Mucosa of descending colon (tissue), 3 donors: ENCODE measurements around the gene ERFL. TPM values are rescaled to one million over a fixed set of nuclear protein-coding genes. Genes with fewer than 3 reads are reported as not detected.

ENCODE experiments used
- ATAC-seq: fragments of 200-7000 bp; cut with Tn5 transposase; one replicate; pipeline ENCODE4 v1.9.1; 2020; ENCODE audit warnings: mild to moderate bottlenecking, moderate library complexity
- DNase-seq, 3 donors: peaks; one replicate each; pipeline ENCODE4 v3.0.0-alpha.2; 2020
- H3K36me3 ChIP-seq: fragments of 200-600 bp; one replicate; pipeline ENCODE4 v1.8.0; 2021; ENCODE audit warnings: low read depth, mild to moderate bottlenecking
- H3K4me1 ChIP-seq: fragments of 200-600 bp; one replicate; pipeline ENCODE4 v1.8.0; 2021; ENCODE audit warnings: low read depth, mild to moderate bottlenecking
- H3K4me3 ChIP-seq: fragments of 200-600 bp; one replicate; pipeline ENCODE4 v1.8.0; 2021; ENCODE audit warnings: mild to moderate bottlenecking
- H3K9me3 ChIP-seq: fragments of 200-600 bp; one replicate; pipeline ENCODE4 v1.8.0; 2021; ENCODE audit warnings: mild to moderate bottlenecking
- CTCF ChIP-seq: fragments of 200-600 bp; IDR thresholded peaks from one replicate; pipeline ENCODE4 v1.8.0; 2022; ENCODE audit warnings: antibody characterized with exemption, mild to moderate bottlenecking
- intact Hi-C, 2 donors: fragments of 100-400 bp; cut with DNase I in 1 of 2; cut with micrococcal nuclease in 1 of 2; formaldehyde crosslinking; loops; one replicate each; pipeline versions ENCODE4 v1.11.0 to v1.11.1; 2022; cut with DNase I, micrococcal nuclease
- total RNA-seq, 3 donors: library from RNA; stranded (reverse); fragmentation: NEBNext Ultra II Directional in 2 of 3; extraction: Animal tissue kit (Norgen Biotek cat#: 25700) in 2 of 3; gene quantifications; one replicate each; pipeline versions ENCODE4 v1.2.1 to v1.2.4, GENCODE V29; 2021 to 2023
- donor health status: DM: no; HTN: no; CAD: no; lungs with moderate emphysema.
- donor health status: DM: no; HTN: no; CAD: no.
- donor health status: DM: no; HTN: yes; CAD: no.

Gene ERFL
- total RNA-seq, 3 donors from 2014 or later, result 0.70 to 1.1 (median 0.98) TPM

DNA sequence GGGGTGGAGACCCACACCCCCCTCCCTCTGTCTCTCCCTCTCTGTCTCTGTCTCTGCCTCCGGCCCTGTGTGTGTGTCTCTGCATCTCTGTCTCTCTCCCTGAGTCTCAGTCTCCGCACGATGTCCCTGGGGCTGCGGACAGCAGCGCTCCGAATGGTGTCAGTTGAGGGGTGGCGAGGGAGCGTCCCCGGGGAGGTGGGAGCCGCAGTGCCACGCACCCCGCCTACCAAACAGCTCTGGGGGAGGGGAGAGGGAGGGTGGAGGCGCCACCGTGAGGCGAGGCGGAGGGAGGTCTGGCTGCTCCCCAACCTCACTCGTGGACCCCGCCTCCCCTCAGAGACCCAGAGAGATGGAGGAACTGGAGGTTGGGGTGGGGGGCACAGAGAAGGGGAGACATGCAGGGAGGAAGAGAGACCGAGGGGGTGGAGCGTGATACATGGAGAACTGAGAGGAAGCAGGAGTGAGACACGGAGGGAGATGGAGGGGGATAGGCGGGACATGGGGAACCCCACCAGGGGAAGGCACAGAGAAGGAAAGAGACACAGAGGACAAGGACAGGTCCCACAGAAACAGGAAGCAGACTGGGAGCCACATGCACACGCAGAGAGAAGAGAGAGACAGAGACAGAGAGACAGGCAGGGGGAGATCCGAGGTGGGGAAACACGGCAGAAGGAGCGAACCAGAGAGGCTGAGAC is 7.2 kb downstream of the ERFL start:
- no peaks in the 10 kb centered on the region for H3K36me3 ChIP-seq
- no peak for TF ChIP-seq CTCF
- no peaks in the 10 kb centered on the region for H3K4me1 ChIP-seq
- ATAC-seq (no peak), DNase-seq (no peak)
- intact Hi-C loops, result no loop called here
- H3K4me3 ChIP-seq, result no peak overlapping the region
- no peaks in the 10 kb centered on the region for H3K9me3 ChIP-seq

DNA sequence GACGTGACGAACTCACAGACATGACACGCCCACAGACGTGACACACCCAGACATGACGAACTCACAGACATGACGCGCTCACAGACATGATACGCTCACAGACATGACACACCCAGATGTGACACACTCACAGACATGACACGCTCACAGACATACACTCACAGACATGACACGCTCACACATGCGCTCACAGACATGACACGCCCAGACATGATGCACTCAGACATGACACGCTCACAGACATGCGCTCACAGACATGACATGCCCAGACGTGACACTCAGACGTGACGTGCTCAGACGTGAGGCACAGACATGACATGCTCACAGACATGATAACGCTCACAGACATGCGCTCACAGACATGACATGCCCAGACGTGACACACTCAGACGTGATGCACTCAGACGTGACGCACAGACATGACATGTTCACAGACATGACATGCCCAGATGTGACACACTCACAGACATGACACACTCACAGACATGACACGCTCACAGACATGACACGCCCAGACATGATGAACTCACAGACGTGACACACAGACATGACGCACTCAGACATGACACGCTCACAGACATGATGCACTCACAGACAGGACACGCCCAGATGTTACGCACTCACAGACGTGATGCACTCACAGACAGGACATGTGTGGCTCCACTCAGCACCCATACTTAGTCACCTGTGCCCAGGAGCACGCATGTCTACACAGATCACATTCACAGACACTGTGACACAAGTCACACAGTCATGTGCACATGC is 8.1 kb downstream of the ERFL start:
- TF ChIP-seq CTCF, result no peak

GRCh38 chr19:41918653-41919244 is 9.5 kb downstream of the ERFL start:
- DNase-seq (no peak), ATAC-seq (no peak)
- no peaks in the 10 kb centered on the region for H3K36me3 ChIP-seq
- intact Hi-C loops, result no loop called here
- no peaks in the 10 kb centered on the region for H3K4me1 ChIP-seq
- TF ChIP-seq CTCF, result no peak
- no peaks in the 10 kb centered on the region for H3K9me3 ChIP-seq
- no peak overlapping the region for H3K4me3 ChIP-seq

More for the DNA sequence above, 8.1 kb downstream of the ERFL start:
- DNase-seq, result no peak
- Histone ChIP-seq H3K4me3 (no peak overlapping the region), H3K36me3 (no peaks in the 10 kb centered on the region), H3K9me3 (no peaks in the 10 kb centered on the region), H3K4me1 (no peaks in the 10 kb centered on the region)
- ATAC-seq, result no peak
- intact Hi-C loops, result no loop called here

GRCh38 chr19:41918095-41918494 is 10.2 kb downstream of the ERFL start:
- TF ChIP-seq CTCF, result no peak
- DNase-seq, result no peak
- H3K36me3 ChIP-seq, result no peaks in the 10 kb centered on the region
- H3K4me1 ChIP-seq, result peaks cover 3% of the 10 kb centered on the region
- intact Hi-C loops, result no loop called here
- no peak overlapping the region for H3K4me3 ChIP-seq
- ATAC-seq, result no peak
- no peaks in the 10 kb centered on the region for H3K9me3 ChIP-seq

DNA sequence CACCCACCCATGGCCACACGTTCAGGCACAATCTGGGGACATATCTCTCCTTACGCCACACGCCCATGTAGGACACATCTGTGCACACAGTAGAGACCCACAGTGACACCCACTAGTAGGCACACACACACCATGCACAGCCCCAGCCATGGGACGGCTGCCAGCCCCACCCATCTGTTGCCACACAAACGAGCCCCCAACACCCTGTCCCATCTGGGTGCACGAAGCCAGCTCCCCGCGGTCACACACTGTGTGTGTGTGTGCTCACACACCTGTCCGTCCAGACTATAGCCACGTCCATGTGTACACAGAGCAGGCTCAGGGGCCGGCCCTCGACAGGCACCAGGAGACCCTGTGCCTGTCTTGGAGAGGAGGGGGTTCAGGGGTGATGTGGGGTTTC is 10.6 kb downstream of the ERFL start:
- Histone ChIP-seq H3K36me3 (no peaks in the 10 kb centered on the region), H3K9me3 (no peaks in the 10 kb centered on the region), H3K4me1 (peaks cover 3% of the 10 kb centered on the region), H3K4me3 (no peak overlapping the region)
- no peak for DNase-seq
- no peak for ATAC-seq
- TF ChIP-seq CTCF, result no peak
- intact Hi-C loops, result no loop called here
